ENCODE results near the gene WDFY3.

The WDFY3 gene

DNA sequence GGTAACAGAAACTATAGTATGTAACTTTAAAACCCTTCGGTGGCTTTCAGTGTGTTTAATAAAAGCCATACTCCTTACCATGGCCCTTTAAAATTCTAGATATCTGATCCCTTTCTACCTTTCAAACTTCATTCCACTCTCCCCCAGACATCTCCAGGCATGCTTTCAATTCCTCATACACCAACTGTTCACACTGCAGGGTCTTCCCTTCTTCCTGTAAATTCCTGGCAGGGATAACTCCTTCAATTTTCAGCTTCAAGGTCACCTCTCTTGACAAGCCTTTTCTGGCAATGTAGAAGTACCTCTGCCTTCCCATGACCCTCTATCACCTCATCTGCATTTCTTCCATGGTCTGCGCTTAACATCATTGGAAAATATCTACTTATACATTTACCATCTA lies 60.8 kb downstream of the WDFY3 start:
- no peak for DNase-seq (ENCODE audit: low read depth)

DNA sequence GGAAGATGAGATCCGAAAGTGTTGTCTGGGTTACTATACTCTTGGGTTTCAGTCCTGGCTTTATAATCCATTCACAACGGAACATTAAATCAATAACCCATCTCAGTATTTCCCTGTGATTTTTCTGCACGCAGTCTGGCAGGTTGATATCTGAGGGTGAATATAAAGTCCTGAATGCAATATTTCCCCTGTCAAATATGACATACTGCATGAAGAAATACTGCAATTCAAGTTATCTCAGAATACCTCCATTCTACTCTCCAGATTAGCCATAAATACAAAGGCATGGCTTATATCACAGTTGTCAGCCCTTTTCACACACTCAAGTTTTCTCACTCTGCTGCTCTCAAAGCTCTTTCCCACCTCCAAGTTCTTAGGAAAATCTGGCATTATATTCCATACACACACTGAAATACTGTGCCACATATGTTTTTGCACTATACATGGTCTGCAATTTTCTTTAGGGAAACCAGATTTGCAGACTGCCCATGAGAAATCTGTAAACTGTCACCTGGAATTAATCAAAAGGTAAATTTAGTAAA lies 64.7 kb downstream of the WDFY3 start:
- no peak for DNase-seq (ENCODE audit: low read depth)

DNA sequence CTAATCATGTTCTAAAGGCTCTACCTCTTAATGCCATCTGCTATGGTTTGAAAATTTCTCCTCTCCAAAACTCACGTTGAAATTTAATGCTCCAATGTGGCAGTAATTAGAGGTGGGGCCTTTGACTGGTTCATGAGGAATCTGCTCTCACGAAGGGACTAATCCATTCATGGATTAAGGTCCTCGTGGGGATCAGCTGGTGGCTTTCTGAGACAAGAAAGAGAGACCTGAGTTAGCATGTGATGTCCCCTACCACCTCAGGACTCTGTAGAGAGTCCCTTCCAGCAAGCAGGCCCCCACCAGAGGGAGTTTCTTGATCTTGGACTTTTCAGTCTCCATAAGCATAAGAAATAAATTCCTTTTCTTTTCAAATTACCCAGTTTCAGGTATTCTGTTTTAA lies 65.3 kb downstream of the WDFY3 start:
- DNase-seq (ENCODE audit: low read depth): no peak

GRCh38 chr4:84899616-84900015 lies 66.9 kb downstream of the WDFY3 start:
- no peak for DNase-seq (ENCODE audit: low read depth)

DNA sequence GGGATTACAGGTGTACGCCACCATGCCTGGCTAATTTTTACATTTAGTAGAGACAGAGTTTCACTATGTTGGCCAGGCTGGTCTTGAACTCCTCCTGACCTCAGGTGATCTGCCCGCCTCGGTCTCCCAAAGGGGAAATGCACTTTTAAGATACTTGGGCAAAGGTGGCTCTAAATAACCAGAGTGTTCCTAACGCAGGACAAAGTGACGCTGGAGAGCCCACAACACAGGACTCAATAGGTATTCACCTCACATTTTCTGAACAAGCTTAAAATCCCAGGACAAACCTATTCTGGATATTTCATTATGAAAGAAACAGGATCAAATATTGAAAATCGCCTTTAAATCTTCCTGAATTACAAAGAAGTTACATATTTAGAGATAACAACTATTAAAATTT lies 69.0 kb downstream of the WDFY3 start:
- DNase-seq (ENCODE audit: low read depth): no peak

DNA sequence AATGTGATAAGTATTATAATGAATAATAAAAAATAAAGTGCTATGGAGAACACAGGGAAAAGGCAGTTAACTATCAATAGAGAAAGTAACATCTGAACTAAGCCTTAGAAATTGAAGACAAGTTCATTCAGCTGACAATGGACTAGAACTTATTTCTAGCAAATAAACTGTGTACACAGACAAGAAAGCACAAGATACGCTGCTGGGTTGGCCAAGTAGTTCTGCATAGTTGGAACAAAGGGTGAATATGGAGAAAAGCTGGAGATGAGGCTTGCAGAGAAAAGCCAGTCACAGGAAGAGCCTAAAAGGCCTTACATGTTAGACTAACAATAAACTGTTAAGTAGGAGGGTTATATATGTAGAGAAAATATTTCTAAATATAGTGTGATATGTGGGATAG lies 71.2 kb downstream of the WDFY3 start:
- DNase-seq (ENCODE audit: low read depth): no peak

DNA sequence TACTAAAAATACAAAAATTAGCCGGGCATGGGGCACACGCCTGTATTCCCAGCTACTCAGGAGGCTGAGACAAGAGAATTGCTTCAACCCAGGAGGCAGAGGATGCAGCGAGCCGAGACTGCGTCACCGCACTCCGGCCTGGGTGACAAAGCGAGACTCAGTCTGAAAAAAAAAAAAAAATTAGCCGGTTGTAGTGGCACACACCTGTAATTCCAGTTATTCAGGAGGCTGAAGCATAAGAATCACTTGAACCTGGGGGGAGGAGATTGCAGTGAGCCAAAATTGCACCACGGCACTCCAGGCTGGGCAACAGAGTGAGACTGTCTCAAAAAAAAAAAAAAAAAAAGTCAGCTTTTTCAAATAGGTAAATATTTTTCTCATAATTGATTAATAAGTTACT lies 71.9 kb downstream of the WDFY3 start:
- no peak for DNase-seq (ENCODE audit: low read depth)

GRCh38 chr4:84892950-84893349 lies 73.5 kb downstream of the WDFY3 start:
- DNase-seq (ENCODE audit: low read depth): no peak

- no peak for DNase-seq (ENCODE audit: low read depth)
These were observed 78.7 kb downstream of the WDFY3 start for GRCh38 chr4:84887824-84888223.

GRCh38 chr4:84879651-84880200 lies 86.8 kb downstream of the WDFY3 start:
- DNase-seq (ENCODE audit: low read depth): no peak

- no peak for DNase-seq (ENCODE audit: low read depth)
These were observed 87.9 kb downstream of the WDFY3 start for GRCh38 chr4:84878546-84878945.

GRCh38 chr4:84878090-84878489 lies 88.4 kb downstream of the WDFY3 start:
- DNase-seq (ENCODE audit: low read depth): no peak

- no peak for DNase-seq (ENCODE audit: low read depth)
These were observed 89.2 kb downstream of the WDFY3 start for GRCh38 chr4:84877051-84877833.

DNA sequence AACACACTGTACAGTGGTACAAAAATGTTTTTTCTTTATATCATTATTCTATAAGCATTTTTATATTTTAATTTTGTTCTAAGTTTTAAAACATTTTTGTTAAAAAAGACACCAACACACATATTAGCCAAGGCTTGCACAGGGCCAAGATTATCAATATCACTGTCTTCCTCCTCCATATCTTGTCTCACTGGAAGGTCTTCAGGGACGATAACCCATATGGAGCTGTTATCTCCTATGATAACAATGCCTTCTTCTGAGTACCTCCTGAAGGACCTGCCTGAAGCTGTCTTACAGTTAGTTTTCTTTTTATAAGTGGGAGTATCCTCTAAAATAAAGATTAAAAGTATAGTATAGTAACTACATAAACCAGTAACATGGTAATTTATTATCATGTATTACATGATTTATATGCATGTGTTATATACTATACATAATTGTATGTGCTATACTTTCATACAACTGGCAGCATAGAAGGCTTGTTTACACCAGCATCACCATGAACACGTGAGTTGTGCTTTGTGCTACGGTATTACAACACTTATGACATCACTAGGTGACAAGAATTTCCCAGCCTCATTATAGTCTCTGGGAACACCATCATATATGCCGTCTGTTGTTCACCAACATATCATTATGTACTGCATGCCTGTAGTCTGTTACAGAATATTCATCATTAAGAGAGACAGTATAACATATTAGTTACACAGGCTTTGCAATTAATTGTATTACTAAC lies 90.7 kb downstream of the WDFY3 start:
- no peak for DNase-seq (ENCODE audit: low read depth)

DNA sequence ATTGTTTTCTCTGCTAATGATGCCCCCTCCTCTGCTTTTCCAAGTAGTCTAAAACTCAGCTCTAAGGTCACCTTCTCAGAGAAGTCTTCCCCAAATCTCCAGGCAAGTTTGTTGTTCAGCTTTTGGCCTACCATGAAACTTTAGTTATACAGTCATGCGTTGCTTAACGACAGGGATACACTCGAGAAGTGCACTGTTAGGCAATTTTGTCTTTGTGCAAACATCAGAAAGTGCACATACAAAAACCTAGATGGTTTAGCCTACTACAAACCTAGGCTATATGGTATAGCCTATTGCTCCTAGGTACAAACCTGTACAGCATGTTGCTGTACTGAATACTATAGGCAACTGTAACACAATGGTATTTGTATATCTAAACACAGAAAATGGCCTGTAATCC lies 91.9 kb downstream of the WDFY3 start:
- no peak for DNase-seq (ENCODE audit: low read depth)

DNA sequence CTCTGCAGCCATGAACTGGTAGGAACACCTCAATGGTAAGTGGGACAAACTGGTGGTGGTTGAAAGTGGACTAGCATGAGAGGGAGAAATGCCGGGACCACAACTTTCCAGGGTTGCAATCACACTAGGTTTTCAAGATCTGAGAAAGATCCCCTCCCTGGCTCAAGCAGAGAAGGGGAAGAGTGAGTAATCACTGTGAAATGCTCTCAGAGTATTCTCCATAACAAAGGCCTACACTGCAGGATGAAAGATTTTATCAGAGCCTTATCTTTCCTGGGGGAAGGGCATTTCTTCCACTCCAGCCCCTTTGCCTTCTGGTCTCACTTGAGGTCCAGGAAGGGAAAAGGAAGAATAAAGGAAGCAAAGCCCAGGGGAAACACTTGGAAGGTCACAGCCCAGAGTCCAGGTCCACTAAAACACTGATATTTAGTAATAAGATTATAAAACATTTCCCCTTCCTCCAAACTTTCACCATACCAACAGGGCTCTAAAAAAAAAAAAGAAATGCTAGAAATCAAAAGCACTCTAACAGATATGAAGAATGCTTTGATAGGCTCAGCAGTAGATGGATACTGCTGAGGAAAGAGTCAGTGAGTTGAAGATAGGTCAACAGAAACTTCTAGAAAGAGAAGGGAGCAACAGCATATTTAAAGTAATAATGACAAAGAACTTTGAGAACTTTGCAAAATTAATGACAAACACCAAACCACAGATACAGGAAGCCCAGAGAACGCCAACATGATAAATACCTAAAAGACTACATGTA lies 95.9 kb downstream of the WDFY3 start:
- DNase-seq (ENCODE audit: low read depth): no peak

DNA sequence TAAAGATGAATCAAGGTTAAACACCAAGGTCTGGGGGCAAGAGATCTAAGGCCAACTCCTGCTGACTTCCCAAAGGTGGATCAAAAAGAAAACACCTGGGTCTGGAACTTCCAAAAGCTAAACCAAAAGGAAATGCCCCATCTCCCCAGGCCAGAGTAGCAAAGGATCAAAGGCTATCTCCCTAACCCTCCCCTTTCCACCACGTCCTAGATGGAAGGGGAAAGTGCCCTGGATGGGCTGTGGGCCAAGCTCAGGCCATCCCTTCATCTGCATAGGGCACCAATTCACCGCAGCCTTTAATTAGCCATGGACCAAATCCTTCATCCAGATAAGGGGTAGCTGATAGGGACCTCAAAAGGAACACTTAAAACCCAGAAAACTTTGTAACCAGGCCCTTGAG lies 100.2 kb downstream of the WDFY3 start:
- DNase-seq (ENCODE audit: low read depth): no peak

DNA sequence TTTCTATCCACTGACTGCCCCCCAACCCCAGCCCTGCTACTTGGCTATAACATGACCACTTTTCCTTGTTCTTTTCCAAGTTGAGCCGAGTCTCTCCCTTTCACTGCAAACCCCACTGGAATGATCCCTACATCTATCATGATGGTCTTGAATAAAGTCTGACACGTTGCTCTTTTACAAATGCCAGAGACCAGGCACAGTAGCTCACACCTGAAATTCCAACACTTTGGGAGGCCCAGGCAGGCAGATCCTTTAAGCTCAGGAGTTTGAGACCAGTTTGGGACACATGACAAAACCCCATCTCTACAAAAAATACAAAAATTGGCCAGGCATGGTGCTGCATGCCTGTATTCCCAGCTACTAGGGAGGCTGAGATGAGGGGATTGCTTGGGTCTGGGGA lies 100.9 kb downstream of the WDFY3 start:
- no peak for DNase-seq (ENCODE audit: low read depth)

- DNase-seq (ENCODE audit: low read depth): no peak
These were observed 104.4 kb downstream of the WDFY3 start for GRCh38 chr4:84862064-84862463.

DNA sequence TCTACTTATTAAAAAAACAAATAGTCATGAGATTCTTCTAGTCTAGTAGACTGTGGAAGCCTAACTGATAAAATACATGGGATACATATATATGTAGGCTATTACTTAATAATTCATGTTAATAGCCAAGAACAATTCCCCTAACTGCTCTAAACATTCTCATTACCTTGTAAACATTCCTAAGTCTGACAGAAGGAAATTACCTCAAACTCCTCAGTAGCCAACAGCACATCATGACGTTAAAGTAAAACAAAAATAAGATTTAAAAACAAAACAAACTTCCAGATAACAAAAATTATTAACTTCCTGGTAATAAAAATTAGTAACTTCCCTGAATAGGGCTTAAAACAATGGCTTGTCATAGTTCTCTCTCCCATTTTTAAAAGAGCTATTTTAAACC lies 109.2 kb downstream of the WDFY3 start:
- no peak for DNase-seq (ENCODE audit: low read depth)

DNA sequence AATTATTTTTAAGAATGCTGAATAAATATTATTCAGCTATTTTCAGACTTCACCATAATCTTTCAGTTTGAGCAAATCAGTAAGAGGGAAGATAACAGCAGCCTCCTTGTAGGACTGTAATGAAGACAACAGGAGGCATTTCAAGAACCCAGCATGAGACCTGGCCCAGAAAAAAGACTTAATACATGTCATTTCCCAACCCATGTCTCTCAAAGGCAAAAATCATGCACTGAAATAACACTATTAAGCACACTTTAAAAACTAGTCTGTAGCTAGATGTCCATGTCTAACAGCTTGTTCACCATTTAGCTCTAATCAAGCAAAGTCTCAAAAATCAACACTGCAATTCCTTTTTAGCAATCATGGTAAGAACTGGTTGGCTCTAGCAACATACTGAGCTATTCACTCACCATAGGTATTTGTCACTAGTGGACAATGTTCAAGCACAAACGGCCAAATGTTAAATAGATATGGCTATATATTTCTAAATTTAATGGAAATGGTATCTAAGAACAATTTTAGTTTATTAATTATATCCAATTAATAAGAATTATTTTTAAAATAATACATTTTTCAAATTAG lies 109.9 kb downstream of the WDFY3 start:
- no peak for DNase-seq (ENCODE audit: low read depth)

GRCh38 chr4:84855774-84856173 lies 110.7 kb downstream of the WDFY3 start:
- DNase-seq (ENCODE audit: low read depth): no peak

Data from stimulated activated CD8-positive, alpha-beta memory T cell treated with anti-CD3 and anti-CD28 coated beads, Interleukin-12 subunit alpha, Interleukin-12 subunit beta, amount 100 ng/mL, for 1 hour (primary cell).